Upper lobe of left lung (tissue), 6 donors: ENCODE data around the gene HSPD1. TPM values are rescaled to one million over a fixed set of nuclear protein-coding genes. Genes with fewer than 3 reads are reported as not detected.

Experiments used
- ATAC-seq, 2 donors: fragments of 200-7000 bp; cut with Tn5 transposase; one replicate each; pipeline ENCODE4 v1.9.1; 2022; ENCODE audit warnings: mild to moderate bottlenecking in 2 of 2, moderate library complexity in 2 of 2; ENCODE audit not compliant: low FRiP score in 2 of 2
- DNase-seq, 2 donors: peaks; one replicate each; pipeline ENCODE4 v3.0.0-alpha.2; 2019 to 2020
- H3K27ac ChIP-seq, 4 donors: fragments of 200-600 bp; sonication (generic); one replicate each; pipeline ENCODE4 v1.5.1; 2016 to 2019
- H3K27me3 ChIP-seq, 4 donors: fragments of 200-600 bp; sonication (generic); one replicate each; pipeline ENCODE4 v1.5.1; 2017 to 2019
- H3K36me3 ChIP-seq, 4 donors: fragments of 200-600 bp; sonication (generic); one replicate each; pipeline ENCODE4 v1.5.1; 2016 to 2019
- H3K4me1 ChIP-seq, 4 donors: fragments of 200-600 bp; sonication (generic); one replicate each; pipeline ENCODE4 v1.5.1; 2018 to 2019
- H3K4me3 ChIP-seq, 4 donors: fragments of 200-600 bp; sonication (generic); one replicate each; pipeline ENCODE4 v1.5.1; 2017 to 2019; ENCODE audit warnings: mild to moderate bottlenecking in 2 of 4, moderate library complexity in 1 of 4
- H3K9me3 ChIP-seq, 4 donors: fragments of 200-600 bp; sonication (generic); one replicate each; pipeline ENCODE4 v1.5.1; 2018 to 2019
- EP300 ChIP-seq, 4 donors: sonication (generic); formaldehyde crosslinking; IDR thresholded peaks; one replicate each; pipeline ENCODE4 v1.5.1; 2017; ENCODE audit warnings: antibody characterized with exemption in 4 of 4, control low read depth in 2 of 4
- POLR2A ChIP-seq, 4 donors: fragments of 450-650 bp; IDR thresholded peaks; one replicate each; pipeline ENCODE4 v1.5.1; 2016 to 2017; ENCODE audit warnings: antibody characterized with exemption in 4 of 4, mild to moderate bottlenecking in 2 of 4
- POLR2AphosphoS5 ChIP-seq, 2 donors: sonication (generic); formaldehyde crosslinking; IDR thresholded peaks; one replicate each; pipeline ENCODE4 v1.5.1; 2017; ENCODE audit warnings: antibody characterized with exemption in 2 of 2
- WGBS, 2 donors: methylation state at CpG; one replicate each; pipeline ENCODE4 v1.1.5; 2017 to 2018; 5-methylcytosine and 5-hydroxymethylcytosine counted together
- total RNA-seq, 6 donors: library from RNA; depleted of rRNA in 4 of 6; stranded (reverse); fragments of >200 nt in 4 of 6; gene quantifications; one replicate each; pipeline versions ENCODE4 v1.1.0 to v1.2.1, GENCODE V29; 2016 to 2021
- TF ChIP-seq, protein P1 (sequence below), 6 experiments: fragments of 450-650 bp in 4 of 6; fragments of 200-600 bp in 2 of 6; sonication (generic) in 2 of 6; IDR thresholded peaks; one replicate each; pipeline ENCODE4 v1.5.1; 2016 to 2019; ENCODE audit warnings: antibody characterized with exemption in 6 of 6
- donor health status: DM: no; HTN: no; CAD: no; lungs with moderate emphysema.
- donor health status: DM: no; HTN: yes; CAD: no; lungs with severe emphysema.

Gene HSPD1
- total RNA-seq, result 100 to 1,000 TPM in 4 of 6 donors, 10 to 100 TPM in 2; 42.8 to 159 (median 123) TPM

DNA sequence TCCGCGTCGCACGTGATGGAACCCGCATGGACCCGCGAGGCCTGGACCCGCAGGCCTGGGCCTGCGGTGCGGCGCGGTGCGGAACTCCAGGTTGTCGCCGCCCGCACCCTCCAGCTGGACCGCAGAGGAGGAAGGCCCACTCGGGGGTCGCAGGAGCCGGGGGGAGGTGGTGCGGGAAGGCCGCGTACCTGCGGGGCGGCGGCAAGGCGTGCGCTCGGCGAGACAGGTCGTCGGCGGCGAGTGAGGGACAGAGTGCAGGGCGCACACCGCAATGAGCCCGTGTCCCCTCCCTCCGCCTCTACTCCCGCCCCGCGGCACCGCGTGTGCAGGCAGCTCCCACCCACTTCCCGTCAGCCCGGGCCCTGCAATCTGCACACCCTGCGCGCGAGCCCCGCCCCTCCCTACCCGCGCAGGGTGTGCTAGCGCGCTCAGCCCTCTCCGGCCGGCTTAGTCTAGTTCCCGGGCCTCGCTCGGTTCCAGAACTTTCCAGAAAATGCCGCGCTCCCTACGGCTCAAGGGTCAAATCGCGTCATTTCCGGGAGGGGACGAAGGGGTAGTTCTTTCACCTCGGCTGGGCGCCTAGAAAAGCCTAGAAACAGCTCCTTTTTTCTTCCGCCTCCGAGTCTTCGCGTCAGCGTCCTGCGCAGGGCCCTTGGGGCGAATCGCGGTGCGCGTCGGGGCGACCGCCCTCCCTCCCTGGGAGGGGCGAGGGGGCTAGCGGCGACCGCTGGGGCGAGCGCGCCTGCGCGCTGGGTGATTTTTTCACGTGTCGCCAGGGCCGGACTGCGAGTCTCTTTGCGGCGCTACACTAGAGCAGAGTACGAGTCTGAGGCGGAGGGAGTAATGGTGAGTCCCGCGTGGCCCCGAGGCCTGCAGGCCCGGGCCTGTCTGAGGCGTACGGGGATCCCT is at the start of gene HSPD1, which contains the start of gene HSPE1:
Gene HSPD1 (minus strand): TSS at position 247 of the 909 bp plus-strand sequence. CDS start 992 bp downstream, outside the sequence.
Gene HSPE1 (plus strand): TSS at position 786 of the 909 bp plus-strand sequence. CDS start 58 bp downstream, at position 844.
- TF ChIP-seq, protein P1, sequence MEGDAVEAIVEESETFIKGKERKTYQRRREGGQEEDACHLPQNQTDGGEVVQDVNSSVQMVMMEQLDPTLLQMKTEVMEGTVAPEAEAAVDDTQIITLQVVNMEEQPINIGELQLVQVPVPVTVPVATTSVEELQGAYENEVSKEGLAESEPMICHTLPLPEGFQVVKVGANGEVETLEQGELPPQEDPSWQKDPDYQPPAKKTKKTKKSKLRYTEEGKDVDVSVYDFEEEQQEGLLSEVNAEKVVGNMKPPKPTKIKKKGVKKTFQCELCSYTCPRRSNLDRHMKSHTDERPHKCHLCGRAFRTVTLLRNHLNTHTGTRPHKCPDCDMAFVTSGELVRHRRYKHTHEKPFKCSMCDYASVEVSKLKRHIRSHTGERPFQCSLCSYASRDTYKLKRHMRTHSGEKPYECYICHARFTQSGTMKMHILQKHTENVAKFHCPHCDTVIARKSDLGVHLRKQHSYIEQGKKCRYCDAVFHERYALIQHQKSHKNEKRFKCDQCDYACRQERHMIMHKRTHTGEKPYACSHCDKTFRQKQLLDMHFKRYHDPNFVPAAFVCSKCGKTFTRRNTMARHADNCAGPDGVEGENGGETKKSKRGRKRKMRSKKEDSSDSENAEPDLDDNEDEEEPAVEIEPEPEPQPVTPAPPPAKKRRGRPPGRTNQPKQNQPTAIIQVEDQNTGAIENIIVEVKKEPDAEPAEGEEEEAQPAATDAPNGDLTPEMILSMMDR (IDR thresholded peaks at IDR 0.05), result peak in 1 of 6 experiments; percentile 13
- TF ChIP-seq POLR2AphosphoS5 (IDR thresholded peaks at IDR 0.05) (peak; percentile 92 to 97), POLR2A (IDR thresholded peaks at IDR 0.05) (peak in 3 of 4 donors; percentile 94 to 95 (median 94)), EP300 (IDR thresholded peaks at IDR 0.05) (peak; percentile 29 to 92 (median 72))
- WGBS, 2 donors, result 1 to 2% methylated on average over 11 to 68 of the region's 104 CpGs
- peaks cover 0 to 51% (median 20%) of the 10 kb centered on the region in 4 donors for H3K36me3 ChIP-seq

DNA sequence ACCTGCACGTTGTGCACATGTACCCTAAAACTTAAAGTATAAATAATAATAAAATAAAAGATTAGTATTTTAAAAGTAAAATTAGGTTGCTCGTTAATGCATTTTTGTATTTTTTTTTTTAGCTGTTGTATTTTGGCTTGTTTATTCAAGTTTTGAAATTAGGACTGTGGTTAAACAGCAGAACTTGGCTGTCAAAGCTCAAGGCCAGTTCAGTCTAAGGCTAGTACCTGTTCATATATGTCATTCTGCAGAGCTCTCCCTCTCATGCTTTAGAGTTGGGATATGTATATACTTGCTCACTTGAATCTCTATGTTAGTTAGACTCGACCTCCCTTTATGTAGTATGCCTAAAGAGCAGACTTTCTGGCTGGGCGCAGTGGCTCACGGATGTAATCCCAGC is 48.9 kb upstream of the HSPD1 start:
- Histone ChIP-seq H3K27ac (no peak overlapping the region), H3K27me3 (no peaks in the 10 kb centered on the region), H3K4me3 (no peak overlapping the region), H3K4me1 (no peaks in the 10 kb centered on the region), H3K9me3 (no peaks in the 10 kb centered on the region), H3K36me3 (peaks cover 11 to 72% (median 30%) of the 10 kb centered on the region in 4 donors)
- no peak for TF ChIP-seq EP300 (IDR thresholded peaks at IDR 0.05)
- TF ChIP-seq POLR2A (IDR thresholded peaks at IDR 0.05), result no peak
- TF ChIP-seq, protein P1 (IDR thresholded peaks at IDR 0.05), result no peak
- no peak for TF ChIP-seq POLR2AphosphoS5 (IDR thresholded peaks at IDR 0.05)
- 93 to 96% methylated on average over 5 of the region's 5 CpGs for WGBS, 2 donors
- DNase-seq (no peak), ATAC-seq (no peak)

More for the DNA sequence above, at the start of gene HSPD1, which contains the start of gene HSPE1:
- Histone ChIP-seq H3K27me3 (no peaks in the 10 kb centered on the region), H3K27ac (peak within 1 kb of the TSS; percentile 87 to 97 (median 92)), H3K4me3 (peak within 1 kb of the TSS; percentile 80 to 92 (median 82)), H3K4me1 (peaks cover 32 to 51% (median 41%) of the 10 kb centered on the region in 4 donors), H3K9me3 (no peaks in the 10 kb centered on the region)
- ATAC-seq (peak; percentile 98 to 100), DNase-seq (peak; percentile 98 to 99)

DNA sequence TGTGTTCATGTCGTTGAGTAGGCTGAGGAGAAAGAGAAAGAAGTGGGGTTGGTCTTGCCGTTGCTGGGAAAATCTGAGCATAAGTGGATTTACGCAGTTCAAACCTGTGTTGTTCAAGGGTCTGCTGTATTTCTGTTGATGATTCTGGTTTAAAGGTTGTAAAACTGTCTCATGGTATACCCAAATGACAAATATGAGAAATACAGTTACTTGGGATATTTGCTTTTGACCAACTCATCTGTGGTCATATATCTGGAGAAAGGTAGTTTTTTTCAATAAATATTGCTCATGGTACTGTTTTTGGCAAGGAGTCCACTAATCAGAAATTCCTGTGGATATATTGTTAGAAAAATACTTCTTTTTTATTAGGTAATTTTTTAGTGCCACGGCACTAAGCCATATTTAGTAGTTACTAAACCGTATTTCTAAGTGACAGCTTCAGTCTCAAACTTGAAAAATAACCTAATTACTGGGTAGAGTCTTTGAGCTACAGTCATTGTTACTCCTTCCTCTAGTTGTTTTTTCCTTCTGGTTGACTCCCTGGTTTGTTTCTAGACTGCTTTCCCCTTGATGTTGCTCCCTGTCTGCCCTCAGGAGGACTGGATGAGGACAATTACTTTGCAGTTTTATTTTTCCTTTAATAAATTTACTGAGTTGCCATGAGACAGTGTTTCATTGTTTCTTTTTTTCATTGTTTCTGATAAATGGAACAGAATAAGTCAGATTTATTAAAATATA is 47.7 kb upstream of the HSPD1 start:
- 86 to 90% methylated on average over 5 of the region's 5 CpGs for WGBS, 2 donors
- peaks cover 13 to 71% (median 33%) of the 10 kb centered on the region in 4 donors for H3K36me3 ChIP-seq
- no peak for DNase-seq
- H3K9me3 ChIP-seq, result no peaks in the 10 kb centered on the region
- no peak for ATAC-seq
- TF ChIP-seq, protein P1 (IDR thresholded peaks at IDR 0.05), result no peak
- no peak for TF ChIP-seq POLR2A (IDR thresholded peaks at IDR 0.05)
- TF ChIP-seq EP300 (IDR thresholded peaks at IDR 0.05), result no peak
- no peak for TF ChIP-seq POLR2AphosphoS5 (IDR thresholded peaks at IDR 0.05)
- H3K27me3 ChIP-seq, result no peaks in the 10 kb centered on the region
- no peaks in the 10 kb centered on the region for H3K4me1 ChIP-seq
- no peak overlapping the region for H3K4me3 ChIP-seq
- H3K27ac ChIP-seq, result no peak overlapping the region

DNA sequence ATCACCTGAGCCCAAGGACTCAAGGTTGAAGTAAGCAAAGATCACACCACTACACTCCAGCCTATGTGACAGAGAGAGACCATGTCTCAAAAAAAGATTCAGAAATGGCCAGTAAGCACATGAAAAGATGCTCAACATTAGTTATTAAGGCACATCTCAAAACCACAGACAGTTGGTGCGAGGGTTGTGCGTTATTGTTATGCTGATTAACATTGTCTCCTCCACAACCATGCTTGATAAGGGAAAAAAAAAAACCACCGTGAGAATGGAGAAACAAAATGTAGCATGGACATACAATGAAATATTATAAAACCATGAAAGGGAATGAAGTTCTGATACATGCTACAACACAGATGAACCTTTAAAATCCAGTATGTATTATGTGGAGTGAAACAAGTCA is 43.6 kb upstream of the HSPD1 start:
- Histone ChIP-seq H3K27ac (no peak overlapping the region), H3K4me3 (no peak overlapping the region), H3K36me3 (peaks cover 12 to 72% (median 29%) of the 10 kb centered on the region in 4 donors), H3K4me1 (peaks cover 0 to 7% (median 6%) of the 10 kb centered on the region in 4 donors), H3K27me3 (no peaks in the 10 kb centered on the region), H3K9me3 (no peaks in the 10 kb centered on the region)
- DNase-seq (no peak), ATAC-seq (no peak)
- TF ChIP-seq, protein P1 (IDR thresholded peaks at IDR 0.05), result no peak
- TF ChIP-seq EP300 (IDR thresholded peaks at IDR 0.05) (no peak), POLR2A (IDR thresholded peaks at IDR 0.05) (no peak), POLR2AphosphoS5 (IDR thresholded peaks at IDR 0.05) (no peak)
- WGBS, 2 donors, result 95 to 96% methylated on average over 3 of the region's 3 CpGs
